NT2/D1 (cell line): Measurements from ENCODE around the gene MRPL42.

ENCODE experiments used
- DNase-seq: peaks from one replicate; pipeline ENCODE4 v3.0.0-alpha.2; 2011; ENCODE audit warnings: low read depth, low spot score
- H3K27me3 ChIP-seq: 2 replicates; pipeline ENCODE4 v1.6.0; 2011; ENCODE audit warnings: mild to moderate bottlenecking; ENCODE audit not compliant: insufficient read length, insufficient read depth
- H3K36me3 ChIP-seq: 2 replicates; pipeline ENCODE4 v1.6.1; 2011; ENCODE audit warnings: mild to moderate bottlenecking, low read length, mixed read lengths; ENCODE audit not compliant: insufficient read depth, insufficient read length
- H3K4me1 ChIP-seq: 2 replicates; pipeline ENCODE4 v1.5.1; 2011; ENCODE audit not compliant: insufficient read depth, insufficient read length
- H3K4me3 ChIP-seq: 2 replicates; pipeline ENCODE4 v1.5.1; 2011; ENCODE audit warnings: low read depth; ENCODE audit not compliant: insufficient read length
- H3K9ac ChIP-seq: 2 replicates; pipeline ENCODE4 v1.6.0; 2011; ENCODE audit warnings: low read depth; ENCODE audit not compliant: insufficient read length
- H3K9me3 ChIP-seq: 2 replicates; pipeline ENCODE4 v1.5.1; 2011; ENCODE audit warnings: mild to moderate bottlenecking, low read length; ENCODE audit not compliant: insufficient read depth
- SUZ12 ChIP-seq: IDR thresholded peaks from 2 replicates; pipeline ENCODE4 v1.6.1; 2011; ENCODE audit not compliant: insufficient read length, insufficient read depth; ENCODE audit errors: extremely low read depth
- YY1 ChIP-seq: IDR thresholded peaks from 2 replicates; pipeline ENCODE4 v1.6.1; 2011; ENCODE audit not compliant: insufficient read length, insufficient read depth
- ZNF274 ChIP-seq: IDR thresholded peaks from 2 replicates; pipeline ENCODE4 v1.6.1; 2011; ENCODE audit warnings: mild to moderate bottlenecking, low read depth, low read length

The MRPL42 gene

DNA sequence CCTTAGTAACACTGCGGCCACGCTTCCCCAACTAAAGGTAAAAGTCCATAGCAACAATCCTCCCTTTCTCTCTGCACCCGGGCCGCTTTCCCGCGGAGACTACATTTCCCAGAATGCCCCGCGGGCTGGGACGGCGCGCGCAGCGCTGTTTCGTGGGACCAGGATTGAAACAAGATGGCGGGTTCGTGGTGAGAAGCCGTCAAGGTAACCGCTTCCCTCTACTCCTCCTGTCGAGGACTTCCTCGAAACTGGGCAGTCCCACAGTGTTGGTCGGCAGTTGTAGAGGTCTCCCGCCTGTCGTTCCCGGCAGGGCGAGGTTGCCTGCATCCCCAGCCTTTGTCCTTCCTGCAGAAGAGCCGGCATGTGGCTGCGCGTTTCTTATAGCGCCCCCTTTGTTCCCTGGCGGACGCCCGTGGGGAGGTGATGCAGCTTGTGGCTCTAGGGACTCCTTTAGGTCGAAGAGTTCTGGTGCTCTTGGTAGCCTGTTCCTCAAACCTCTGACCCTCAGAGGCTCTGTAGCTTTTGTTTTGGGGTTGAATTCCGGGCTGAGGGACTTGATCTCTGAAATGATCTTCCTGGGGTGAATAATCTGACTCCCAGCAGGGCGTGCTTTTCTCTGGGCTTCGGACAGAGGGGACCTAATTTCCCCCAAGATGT is at the start of gene MRPL42:
MRPL42 (plus strand) TSS at position 164 of the 657 bp plus-strand sequence. CDS start 1,772 bp downstream, outside the sequence.
- TF ChIP-seq ZNF274 = no peak
- peak; percentile 90 for TF ChIP-seq YY1
- Histone ChIP-seq H3K27me3 (no peaks in the 10 kb centered on the region), H3K4me1 (no peaks in the 10 kb centered on the region), H3K9ac (peak within 1 kb of the TSS; percentile 98), H3K36me3 (peaks cover 35% of the 10 kb centered on the region), H3K9me3 (no peaks in the 10 kb centered on the region), H3K4me3 (peak within 1 kb of the TSS; percentile 97)
- DNase-seq = peak; percentile 85

DNA sequence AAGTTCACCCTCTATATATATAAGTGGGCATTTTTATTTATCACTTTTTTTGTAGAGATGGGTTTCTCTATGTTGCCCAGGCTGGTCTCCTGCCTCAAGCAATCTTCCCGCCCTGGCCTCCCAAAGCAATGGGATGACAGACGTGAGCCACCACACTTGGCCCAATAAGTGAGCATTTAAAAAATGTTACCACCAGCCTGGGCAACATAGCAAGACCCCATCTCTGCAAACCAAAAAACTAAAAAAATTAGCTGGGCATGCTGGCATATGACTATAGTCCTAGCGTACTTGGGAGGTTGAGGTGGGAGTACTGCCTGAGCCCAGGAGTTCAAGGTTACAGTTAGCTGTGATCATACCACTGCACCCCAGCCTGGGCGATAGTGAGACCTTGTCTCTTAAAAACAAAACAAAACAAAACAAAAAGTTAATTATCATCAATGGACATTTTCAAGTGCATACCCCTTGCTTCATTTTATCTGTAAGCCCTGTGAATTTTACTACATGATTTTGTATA is 49.3 kb upstream of the MRPL42 start:
- no peak for TF ChIP-seq SUZ12
- TF ChIP-seq YY1 = no peak
- no peak for TF ChIP-seq ZNF274

DNA sequence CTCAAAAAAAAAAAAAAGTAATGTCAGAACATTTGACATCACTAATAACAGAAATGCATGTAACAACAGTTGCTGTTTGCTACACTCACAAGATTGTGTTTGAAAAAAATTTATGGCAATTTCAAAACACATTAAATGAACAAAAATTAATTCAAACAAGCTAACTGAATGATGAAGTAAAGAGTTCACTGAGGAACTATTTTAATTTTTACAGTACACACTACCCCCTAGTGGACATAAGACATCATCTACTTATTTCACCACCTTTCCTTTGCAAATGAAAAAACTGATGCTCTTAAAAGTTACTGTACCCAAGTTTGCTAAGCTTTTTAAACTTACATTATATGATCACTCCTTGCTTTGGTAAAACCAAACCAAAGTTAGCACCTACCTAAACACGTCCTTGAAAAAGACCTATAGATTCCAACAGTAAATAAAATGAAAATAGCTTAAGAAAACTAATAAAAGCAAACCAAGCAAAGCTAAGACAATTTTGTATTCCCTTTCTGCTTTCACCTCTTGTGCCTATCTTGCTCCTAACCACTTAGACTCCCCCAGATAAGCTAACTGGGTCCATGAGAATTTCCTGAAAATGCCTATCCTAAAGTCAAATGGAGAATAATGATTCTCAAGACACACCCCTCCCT is 47.8 kb upstream of the MRPL42 start:
- no peak overlapping the region for H3K4me3 ChIP-seq
- no peaks in the 10 kb centered on the region for H3K9me3 ChIP-seq
- no peaks in the 10 kb centered on the region for H3K27me3 ChIP-seq
- no peak overlapping the region for H3K9ac ChIP-seq
- DNase-seq = no peak
- H3K4me1 ChIP-seq = peaks cover 3% of the 10 kb centered on the region
- H3K36me3 ChIP-seq = peaks cover 3% of the 10 kb centered on the region
- TF ChIP-seq SUZ12 (no peak), ZNF274 (no peak), YY1 (no peak)

More for the DNA sequence above, 49.3 kb upstream of the MRPL42 start:
- Histone ChIP-seq H3K9me3 (no peaks in the 10 kb centered on the region), H3K4me3 (no peak overlapping the region), H3K27me3 (no peaks in the 10 kb centered on the region), H3K4me1 (peaks cover 4% of the 10 kb centered on the region), H3K36me3 (peaks cover 7% of the 10 kb centered on the region), H3K9ac (no peak overlapping the region)
- no peak for DNase-seq

DNA sequence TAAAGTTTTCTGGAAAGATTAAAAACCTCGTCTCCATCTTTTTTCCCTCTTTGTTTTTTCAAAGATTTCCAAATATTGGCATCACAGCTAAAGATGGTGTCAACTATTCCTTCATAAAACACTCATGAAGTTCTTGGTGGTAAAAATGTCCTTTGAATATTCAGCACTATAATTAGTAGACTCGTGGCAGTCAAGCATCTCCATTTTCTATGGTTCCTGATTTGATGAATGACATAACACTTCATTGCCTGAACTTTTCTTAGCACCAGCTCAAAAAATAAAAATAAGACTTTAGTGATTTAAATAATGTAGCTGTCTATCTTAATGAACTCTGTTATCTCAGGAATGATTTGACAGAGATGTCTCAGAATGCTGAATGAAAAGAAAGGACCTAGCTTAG is 45.3 kb upstream of the MRPL42 start:
- H3K36me3 ChIP-seq = no peaks in the 10 kb centered on the region
- no peak overlapping the region for H3K4me3 ChIP-seq
- no peak overlapping the region for H3K9ac ChIP-seq
- H3K27me3 ChIP-seq = no peaks in the 10 kb centered on the region
- H3K4me1 ChIP-seq = peaks cover 2% of the 10 kb centered on the region
- no peak for DNase-seq
- TF ChIP-seq ZNF274 = no peak
- TF ChIP-seq SUZ12 = no peak
- TF ChIP-seq YY1 = no peak
- H3K9me3 ChIP-seq = no peaks in the 10 kb centered on the region

DNA sequence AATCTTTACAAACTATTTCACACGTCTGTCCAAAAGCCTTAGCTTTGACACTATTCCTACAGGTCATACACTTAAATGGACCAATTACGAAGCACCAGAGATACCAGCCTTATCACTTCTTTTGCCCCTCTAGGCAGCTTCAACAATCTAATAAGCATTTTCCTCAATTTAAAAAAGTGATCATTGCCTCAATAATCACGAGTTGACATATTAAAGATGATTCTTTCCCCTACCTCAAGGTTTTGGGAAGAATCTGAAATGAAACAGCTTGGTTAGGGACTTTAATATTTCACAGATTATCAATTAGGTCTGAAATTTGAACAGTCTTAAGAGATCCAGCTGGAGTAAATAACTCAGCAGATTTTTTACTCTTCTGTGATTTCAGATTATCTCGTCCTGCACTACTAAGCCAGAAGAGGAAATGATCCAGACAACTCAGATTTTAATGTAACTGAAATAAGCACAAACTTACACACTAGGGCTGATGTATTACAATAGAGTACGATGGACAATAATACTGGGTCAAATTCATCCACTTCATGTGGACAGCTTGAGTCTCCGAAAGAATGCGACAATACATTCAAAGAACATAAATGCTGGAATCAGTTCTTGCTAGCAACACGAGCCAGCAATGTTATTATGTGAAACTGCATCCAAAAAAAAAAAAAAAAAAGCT is 41.4 kb upstream of the MRPL42 start:
- Histone ChIP-seq H3K9ac (no peak overlapping the region), H3K9me3 (no peaks in the 10 kb centered on the region), H3K4me3 (no peak overlapping the region), H3K4me1 (peaks cover 2% of the 10 kb centered on the region), H3K27me3 (no peaks in the 10 kb centered on the region), H3K36me3 (no peaks in the 10 kb centered on the region)
- TF ChIP-seq YY1 (no peak), SUZ12 (no peak), ZNF274 (no peak)
- no peak for DNase-seq

DNA sequence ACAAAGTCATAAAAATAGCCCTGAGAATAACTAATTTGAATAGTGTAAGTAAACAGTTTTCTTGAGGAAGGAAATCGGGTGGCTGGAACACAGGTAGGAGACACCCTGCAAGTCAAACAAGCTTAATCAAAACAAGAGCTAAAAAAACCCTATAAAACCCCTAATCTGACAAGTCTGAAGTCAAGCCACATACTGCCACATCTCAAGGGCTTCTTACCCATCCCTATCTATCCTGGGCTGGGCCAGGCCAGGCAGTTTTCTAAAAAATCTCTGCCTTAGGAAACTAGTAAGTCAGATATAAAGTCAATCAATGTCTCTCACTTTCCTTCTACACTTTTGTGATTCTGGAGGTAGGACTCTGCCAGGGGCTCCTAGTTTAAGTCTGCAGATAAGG is 40.9 kb upstream of the MRPL42 start:
- TF ChIP-seq SUZ12 = no peak
- TF ChIP-seq YY1 = no peak
- TF ChIP-seq ZNF274 = no peak
- H3K36me3 ChIP-seq = no peaks in the 10 kb centered on the region
- H3K9ac ChIP-seq = no peak overlapping the region
- H3K4me1 ChIP-seq = peaks cover 2% of the 10 kb centered on the region
- H3K4me3 ChIP-seq = no peak overlapping the region
- DNase-seq = no peak
- no peaks in the 10 kb centered on the region for H3K27me3 ChIP-seq
- no peaks in the 10 kb centered on the region for H3K9me3 ChIP-seq

DNA sequence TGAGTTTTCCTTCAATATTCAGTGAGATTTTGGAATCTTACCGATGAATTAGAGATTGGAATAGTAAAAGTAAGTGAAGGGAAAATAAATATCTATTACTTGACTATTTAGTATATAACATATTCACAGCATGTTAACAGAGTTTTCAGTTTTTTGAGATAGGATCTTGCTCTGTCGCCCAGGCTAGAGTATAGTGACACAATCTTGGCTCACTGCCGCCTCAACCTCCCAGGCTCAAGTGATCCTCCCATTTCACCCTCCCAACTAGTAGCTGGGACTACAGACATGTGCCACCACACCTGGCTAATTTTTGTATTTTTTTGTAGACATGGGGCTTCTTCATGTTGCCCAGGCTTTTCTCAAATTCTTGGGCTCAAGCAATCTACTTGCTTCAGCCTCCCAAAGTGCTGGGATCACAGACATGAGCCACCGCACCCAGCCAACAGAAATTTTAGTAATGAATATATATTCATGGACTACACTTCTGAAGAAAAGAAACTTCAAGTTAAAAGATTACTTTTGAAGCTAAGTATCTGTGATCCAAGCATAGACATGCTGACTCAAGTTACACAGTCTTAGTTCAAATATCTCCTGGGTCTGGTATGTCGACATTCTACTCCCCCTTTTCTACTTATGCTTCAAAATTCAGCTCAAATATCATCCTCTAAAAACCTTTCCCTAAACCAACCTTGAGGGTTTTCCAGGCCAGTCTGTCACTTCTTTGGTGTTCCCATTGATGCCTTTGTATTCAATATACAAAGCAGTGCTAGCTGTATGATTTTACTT is 39.3 kb upstream of the MRPL42 start:
- Histone ChIP-seq H3K9me3 (no peaks in the 10 kb centered on the region), H3K36me3 (no peaks in the 10 kb centered on the region), H3K9ac (no peak overlapping the region), H3K27me3 (no peaks in the 10 kb centered on the region), H3K4me1 (peaks cover under 1% of the 10 kb centered on the region), H3K4me3 (no peak overlapping the region)
- no peak for DNase-seq
- TF ChIP-seq ZNF274 (no peak), SUZ12 (no peak), YY1 (no peak)
